HG03575 (cell line): Measurements from ENCODE around the gene SGK1.
A peak's percentile ranks its signal among the peaks of the same experiment; 100 is the strongest.
"Not testable (repeated sequence)": the region's sequence is repeated elsewhere in the genome, so short reads cannot be mapped to it uniquely, and the experiment has no call there.

Experiments used
- ATAC-seq: cut with Tn5 transposase; IDR thresholded peaks from one replicate; pipeline ENCODE4 v1.9.1; 2021; ENCODE audit not compliant: unreplicated experiment, insufficient number of reproducible peaks, low FRiP score; ENCODE audit errors: extremely low read depth

The SGK1 gene

DNA sequence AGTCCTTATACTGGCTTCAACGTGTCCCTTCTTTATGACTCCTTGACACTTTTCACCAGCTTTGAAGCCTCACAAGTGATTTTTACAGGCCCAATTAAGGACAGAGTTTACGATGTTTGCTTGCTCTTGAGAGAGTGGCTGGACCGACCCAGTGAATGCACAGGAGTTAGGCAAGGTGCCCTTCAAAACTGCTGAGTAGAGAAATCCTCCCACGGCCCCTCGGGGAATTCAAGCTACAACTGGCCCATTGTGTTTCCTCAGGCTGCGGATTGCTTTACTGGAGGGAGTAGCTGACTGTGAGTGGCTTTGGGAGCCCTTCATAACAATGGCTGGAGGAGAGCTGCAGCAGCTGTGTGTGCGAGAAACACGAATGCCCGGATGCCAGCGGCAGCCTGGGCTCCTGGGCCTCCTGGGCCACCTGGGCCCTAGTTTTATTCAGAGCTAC, 50.0 kb downstream of the SGK1 start:
- no peak for ATAC-seq

DNA sequence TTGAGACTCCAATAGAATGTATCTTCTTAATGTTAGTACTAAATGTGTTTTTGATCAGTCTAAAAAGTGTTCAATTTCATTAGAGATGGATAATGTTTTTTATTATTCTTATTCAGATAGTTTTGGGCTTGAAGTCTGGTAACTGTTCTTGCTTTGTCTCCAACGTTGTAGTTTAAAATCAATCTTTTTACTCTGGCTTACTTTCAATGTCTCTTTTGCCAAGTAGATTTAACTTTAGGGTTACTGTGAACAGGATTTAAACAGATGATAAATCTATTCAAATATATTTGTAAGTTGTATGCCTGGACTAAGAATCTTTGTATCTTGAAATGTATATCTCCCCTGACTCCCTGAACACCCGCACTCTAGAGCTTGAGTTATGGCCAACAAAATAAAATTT, 51.1 kb downstream of the SGK1 start:
- no peak for ATAC-seq

- ATAC-seq = no peak
These were observed 56.1 kb downstream of the SGK1 start for GRCh38 chr6:134261766-134262165.

GRCh38 chr6:134258849-134259306, 59.0 kb downstream of the SGK1 start:
- ATAC-seq = no peak

DNA sequence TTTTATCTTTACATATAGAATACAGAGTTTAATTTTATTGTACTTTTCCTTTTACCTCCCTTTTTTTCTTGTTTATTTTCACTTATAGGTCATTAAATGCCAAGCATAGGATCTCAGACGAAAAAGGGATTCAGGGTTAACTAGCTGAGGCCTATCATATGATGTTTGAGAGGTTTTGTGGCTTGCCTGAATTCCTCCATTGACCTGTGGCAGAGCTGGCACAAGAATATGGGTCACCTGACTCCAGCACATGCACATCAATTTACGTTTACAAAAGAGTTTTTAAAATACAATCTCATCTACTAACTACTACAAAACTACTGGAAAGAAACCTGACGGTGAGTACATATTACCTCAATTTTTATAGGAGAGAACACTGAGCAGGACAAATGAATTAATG, 60.4 kb downstream of the SGK1 start:
- ATAC-seq = no peak

DNA sequence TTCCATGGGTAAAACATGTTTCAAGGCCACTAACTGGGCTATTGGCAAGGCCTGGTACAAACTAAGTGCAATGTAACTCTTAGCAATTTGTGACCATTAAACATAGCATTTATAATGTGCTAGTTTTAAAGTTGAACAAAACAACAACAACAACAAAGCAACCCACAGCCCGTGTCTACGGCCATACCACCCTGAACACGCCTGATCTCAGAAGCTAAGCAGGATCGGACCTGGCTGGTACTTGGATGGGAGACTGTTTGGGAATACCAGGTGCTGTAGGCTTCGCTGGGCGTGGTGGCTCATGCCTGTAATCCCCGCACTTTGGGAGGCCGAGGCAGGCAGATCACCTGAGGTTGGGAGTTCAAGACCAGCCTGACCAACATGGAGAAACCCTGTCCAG, 61.0 kb downstream of the SGK1 start:
- no peak for ATAC-seq

- not testable (repeated sequence) for ATAC-seq
These were observed 62.6 kb downstream of the SGK1 start for GRCh38 chr6:134255280-134255679.

DNA sequence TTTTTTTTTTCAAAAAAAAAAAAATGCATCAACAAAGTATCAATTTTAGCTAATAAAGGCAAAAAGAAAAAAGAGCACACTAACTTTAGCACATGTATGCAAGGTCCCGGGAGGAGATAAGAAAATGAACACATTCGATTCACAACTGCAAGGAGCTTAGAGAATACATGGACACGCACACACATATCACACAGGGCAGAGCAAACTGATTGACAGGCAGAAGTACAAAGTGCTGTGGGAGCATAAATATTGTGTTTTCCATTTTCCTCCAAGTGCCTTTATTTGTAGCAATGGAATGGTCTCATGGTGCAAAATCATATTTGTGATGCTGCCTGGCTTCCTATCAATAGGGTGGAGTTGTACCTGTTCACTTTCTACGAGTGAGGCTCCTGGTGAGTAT, 63.8 kb downstream of the SGK1 start:
- no peak for ATAC-seq

GRCh38 chr6:134253681-134254080, 64.2 kb downstream of the SGK1 start:
- ATAC-seq = no peak

DNA sequence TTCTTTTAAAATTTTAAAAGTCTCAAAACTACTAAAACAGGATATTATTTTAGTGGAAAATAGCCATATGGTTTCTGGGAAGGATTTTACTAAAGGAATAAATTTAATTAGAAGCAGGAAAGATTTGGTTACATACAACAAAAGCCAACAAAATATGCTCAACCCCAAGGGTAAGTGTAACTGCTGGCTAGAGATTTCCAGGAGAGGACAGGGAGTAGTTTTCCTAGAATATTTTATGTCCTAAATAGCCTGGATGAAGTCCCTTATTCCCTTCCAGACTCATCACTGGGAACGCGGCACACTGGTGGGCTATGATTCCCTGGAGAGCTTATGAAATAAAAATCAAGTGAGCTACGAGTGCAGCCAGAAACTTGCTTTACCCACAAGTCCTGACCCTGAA, 66.6 kb downstream of the SGK1 start:
- ATAC-seq = no peak

- no peak for ATAC-seq
These were observed 67.1 kb downstream of the SGK1 start for GRCh38 chr6:134250776-134251175.

DNA sequence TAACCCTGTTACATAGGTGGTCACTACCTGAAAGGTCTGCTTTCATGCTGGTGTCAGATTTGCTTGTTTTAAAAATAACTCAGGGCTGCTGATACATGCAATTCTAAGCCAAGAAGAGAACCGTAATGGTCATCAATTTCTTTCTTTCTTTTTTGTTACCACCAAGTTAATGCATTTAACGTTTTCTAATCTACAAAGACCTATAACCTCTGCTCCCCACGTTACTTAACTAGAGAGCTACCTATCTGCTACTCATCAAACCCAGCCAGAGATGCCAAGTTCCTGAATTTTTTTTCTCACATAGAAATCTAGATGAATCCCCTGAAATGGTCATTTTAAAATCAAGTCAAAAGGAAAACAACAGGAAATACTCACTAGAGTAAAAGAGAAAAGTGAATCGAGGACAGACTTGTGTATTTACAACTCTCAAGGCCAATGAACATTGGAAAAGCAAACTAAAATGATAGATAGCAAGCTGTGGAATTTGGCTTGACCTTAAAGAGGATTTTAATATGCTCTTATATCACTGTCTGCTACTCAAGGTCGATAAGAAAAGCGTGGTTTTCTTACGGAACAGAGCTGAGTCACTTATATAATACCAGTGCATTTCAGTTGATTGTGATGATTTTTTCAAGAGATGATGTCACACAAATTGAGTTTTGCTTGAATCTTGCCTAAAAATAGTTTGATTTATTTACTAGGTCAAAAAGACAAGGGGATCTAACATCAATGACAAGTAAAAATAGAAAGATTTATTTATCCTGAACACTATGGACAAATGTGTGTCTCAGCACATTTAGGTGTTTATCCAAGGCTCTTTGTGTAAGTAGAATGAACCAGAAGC, 67.9 kb downstream of the SGK1 start:
- no peak for ATAC-seq

- ATAC-seq = no peak
These were observed 68.6 kb downstream of the SGK1 start for GRCh38 chr6:134249239-134249758.

GRCh38 chr6:134247844-134248580, 69.9 kb downstream of the SGK1 start:
- ATAC-seq = no peak

- ATAC-seq = peak; percentile 87
These were observed 70.6 kb downstream of the SGK1 start for GRCh38 chr6:134247231-134247833.

- no peak for ATAC-seq
These were observed 72.2 kb downstream of the SGK1 start for GRCh38 chr6:134245706-134246105.

DNA sequence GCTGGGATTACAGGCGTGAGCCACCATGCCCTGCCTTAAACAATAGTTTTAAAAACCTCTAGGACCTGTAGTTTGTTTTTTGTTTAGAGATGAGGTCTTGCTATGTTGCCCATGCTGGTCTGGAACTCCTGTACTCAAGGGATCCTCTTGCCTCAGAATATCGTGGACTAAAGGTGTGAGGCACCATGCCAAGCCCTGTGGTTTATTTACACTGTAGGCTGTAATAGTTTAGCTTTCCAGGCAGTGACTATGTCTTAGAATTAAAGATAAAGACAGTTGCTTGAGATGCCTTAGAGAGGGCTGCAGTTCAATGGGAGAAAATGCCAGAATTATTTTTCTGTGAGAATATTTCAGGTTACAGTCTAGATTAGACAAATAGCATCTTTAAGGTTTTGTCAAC, 72.9 kb downstream of the SGK1 start:
- ATAC-seq = no peak

DNA sequence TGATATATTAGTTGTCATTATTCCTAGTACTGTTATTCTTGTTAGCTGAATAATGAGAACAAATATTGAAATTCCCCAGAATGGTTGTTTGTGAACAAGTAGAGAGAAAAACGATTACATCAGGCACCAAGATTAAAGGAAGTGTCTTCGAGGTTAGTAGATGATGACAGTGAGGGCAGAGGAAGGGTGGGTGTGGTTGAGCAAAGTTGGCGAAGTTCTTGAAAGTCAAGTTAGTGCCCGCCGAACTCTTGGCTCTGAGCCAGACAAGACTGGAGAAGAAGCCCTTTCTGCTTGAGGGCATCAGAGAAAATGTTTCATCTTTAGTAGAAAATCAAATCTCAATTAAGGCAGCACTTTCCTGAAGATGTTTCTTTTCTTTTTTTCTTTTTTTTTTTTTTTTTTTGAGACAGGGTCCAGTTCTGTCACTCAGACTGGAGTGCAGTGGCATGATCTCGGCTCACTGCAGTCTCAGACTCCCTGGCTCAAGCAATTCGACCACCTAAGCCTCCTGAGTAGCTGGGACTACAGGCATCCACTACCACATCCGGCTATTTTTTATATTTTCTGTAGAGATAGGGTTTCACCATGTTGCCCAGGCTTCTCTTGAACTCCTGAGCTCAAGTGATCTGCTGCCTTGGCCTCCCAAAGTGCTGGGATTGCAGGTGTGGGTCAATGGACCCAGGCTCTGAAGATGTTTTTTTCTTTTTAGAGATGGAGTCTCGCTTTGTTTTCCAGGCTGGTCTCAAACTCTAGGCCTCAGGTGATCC, 77.1 kb downstream of the SGK1 start:
- no peak for ATAC-seq
